GM23248 (cell line): Measurements from ENCODE around the gene KIR3DL1.

Experiments
- EZH2 ChIP-seq: fragments of 200-600 bp; sonication (generic); IDR thresholded peaks from 2 replicates; pipeline ENCODE4 v1.6.1; 2018; ENCODE audit warnings: antibody characterized with exemption, mild to moderate bottlenecking; ENCODE audit not compliant: insufficient read depth, poor library complexity, severe bottlenecking
- EZH2phosphoT487 ChIP-seq: fragments of 200-600 bp; sonication (generic); IDR thresholded peaks from 2 replicates; pipeline ENCODE4 v1.6.1; 2018; ENCODE audit warnings: antibody characterized with exemption, moderate library complexity, mild to moderate bottlenecking, low read depth; ENCODE audit not compliant: insufficient read depth

- TF ChIP-seq EZH2phosphoT487 (no peak), EZH2 (no peak)
These were observed 34.7 kb downstream of the KIR3DL1 start for GRCh38 chr19:54850930-54851329.
